SK-N-SH (cell line): Measurements from ENCODE around the gene GLIS1.

Experiments
- EZH2phosphoT487 ChIP-seq: fragments of 200-600 bp; sonication (generic); IDR thresholded peaks from 2 replicates; pipeline ENCODE4 v1.6.1; 2017; ENCODE audit warnings: low read depth, mixed run types, mild to moderate bottlenecking, antibody characterized with exemption, moderate library complexity, borderline replicate concordance
- REST ChIP-seq: IDR thresholded peaks from 2 replicates; pipeline ENCODE4 v1.6.1; 2012; ENCODE audit warnings: mild to moderate bottlenecking, low read depth, low read length, moderate library complexity
- TF ChIP-seq, protein P1 (sequence below): fragments of 150-350 bp; IDR thresholded peaks from 2 replicates; pipeline ENCODE4 v1.6.1; 2017; ENCODE audit warnings: antibody characterized with exemption, low read length, low read depth, borderline replicate concordance

GRCh38 chr1:53689736-53690326 is 49.1 kb downstream of the GLIS1 start:
- no peak for TF ChIP-seq REST
- TF ChIP-seq, protein P1, sequence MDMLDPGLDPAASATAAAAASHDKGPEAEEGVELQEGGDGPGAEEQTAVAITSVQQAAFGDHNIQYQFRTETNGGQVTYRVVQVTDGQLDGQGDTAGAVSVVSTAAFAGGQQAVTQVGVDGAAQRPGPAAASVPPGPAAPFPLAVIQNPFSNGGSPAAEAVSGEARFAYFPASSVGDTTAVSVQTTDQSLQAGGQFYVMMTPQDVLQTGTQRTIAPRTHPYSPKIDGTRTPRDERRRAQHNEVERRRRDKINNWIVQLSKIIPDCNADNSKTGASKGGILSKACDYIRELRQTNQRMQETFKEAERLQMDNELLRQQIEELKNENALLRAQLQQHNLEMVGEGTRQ: no peak
- TF ChIP-seq EZH2phosphoT487: no peak
